CD4-positive, alpha-beta T cell (primary cell): ENCODE measurements around the gene PXK. TPM values are rescaled to one million over a fixed set of nuclear protein-coding genes. Genes with fewer than 3 reads are reported as not detected.
A peak's percentile ranks its signal among the peaks of the same experiment; 100 is the strongest.

Experiments used
- ATAC-seq: fragments of 200-7000 bp; cut with Tn5 transposase; one replicate; pipeline ENCODE4 v1.10.0; 2022; ENCODE audit warnings: mild to moderate bottlenecking; ENCODE audit not compliant: poor library complexity
- CTCF ChIA-PET: fragments of 350-600 bp; sonication (Branson Sonifier 250); formaldehyde crosslinking; loops from one replicate; lab custom pipeline; 2021; ENCODE audit warnings: antibody characterized with exemption, inconsistent platforms; lab: Charles Lee
- POLR2A ChIA-PET: fragments of 350-600 bp; sonication (Branson Sonifier 250); formaldehyde crosslinking; loops from one replicate; lab custom pipeline; 2021; ENCODE audit warnings: antibody characterized with exemption, inconsistent platforms; lab: Charles Lee
- DNase-seq, 14 experiments: peaks; one replicate each; pipeline ENCODE4 v3.0.0-alpha.2; 2013 to 2020; ENCODE audit warnings: mixed read lengths in 2 of 14
- H3K27ac ChIP-seq, 2 donors: one replicate each; pipeline versions ENCODE4 v1.5.1 to v1.7.0; 2013; ENCODE audit warnings: low read length in 2 of 2, low read depth in 1 of 2, mild to moderate bottlenecking in 1 of 2
- H3K27me3 ChIP-seq, 2 experiments: 1 replicate in 1 of 2; 2 replicates in 1 of 2; pipeline versions ENCODE4 v1.6.1 to v1.7.0; 2013; ENCODE audit warnings: low read length in 2 of 2, control low read depth in 1 of 2, mild to moderate bottlenecking in 1 of 2, moderate library complexity in 1 of 2; ENCODE audit not compliant: insufficient read depth in 2 of 2, control insufficient read depth in 1 of 2
- H3K36me3 ChIP-seq: one replicate; pipeline ENCODE4 v1.6.1; 2013; ENCODE audit warnings: low read length, control low read depth; ENCODE audit not compliant: insufficient read depth
- H3K4me1 ChIP-seq: one replicate; pipeline ENCODE4 v1.6.1; 2013; ENCODE audit warnings: low read length, control low read depth; ENCODE audit not compliant: insufficient read depth
- H3K4me3 ChIP-seq: one replicate; pipeline ENCODE4 v1.5.1; 2013; ENCODE audit warnings: mild to moderate bottlenecking, low read length, moderate library complexity
- H3K9me3 ChIP-seq, 2 experiments: 1 replicate in 1 of 2; 2 replicates in 1 of 2; pipeline versions ENCODE4 v1.6.1 to v1.7.0; 2013; ENCODE audit warnings: low read length in 2 of 2, mild to moderate bottlenecking in 2 of 2, control low read depth in 1 of 2, moderate library complexity in 1 of 2; ENCODE audit not compliant: control insufficient read depth in 1 of 2, insufficient read depth in 1 of 2
- H3K27ac Mint-ChIP-seq: one replicate; pipeline ENCODE4 v1.8.0; 2020; ENCODE audit warnings: mixed read lengths
- H3K27me3 Mint-ChIP-seq: one replicate; pipeline ENCODE4 v1.8.0; 2021; ENCODE audit warnings: mixed read lengths
- H3K36me3 Mint-ChIP-seq: one replicate; pipeline ENCODE4 v1.8.0; 2021; ENCODE audit warnings: low read depth, mixed read lengths
- H3K4me1 Mint-ChIP-seq: one replicate; pipeline ENCODE4 v1.8.0; 2021; ENCODE audit warnings: low read depth, mixed read lengths
- H3K4me3 Mint-ChIP-seq: one replicate; pipeline ENCODE4 v1.8.0; 2020; ENCODE audit warnings: mild to moderate bottlenecking, mixed read lengths
- H3K9me3 Mint-ChIP-seq: one replicate; pipeline ENCODE4 v1.8.0; 2020; ENCODE audit warnings: mixed read lengths
- CTCF ChIP-seq: fragments of 200-600 bp; IDR thresholded peaks from one replicate; pipeline ENCODE4 v1.8.0; 2022; ENCODE audit warnings: antibody characterized with exemption, mild to moderate bottlenecking
- intact Hi-C, 2 experiments: fragments of 100-400 bp; cut with DNase I in 1 of 2; cut with micrococcal nuclease in 1 of 2; formaldehyde crosslinking; loops; one replicate each; pipeline versions ENCODE4 v1.15.1 to v1.9.0; 2023 to 2025; cut with DNase I, micrococcal nuclease
- total RNA-seq, 174 experiments: library from RNA in 2 of 174; stranded (reverse) in 2 of 174; gene quantifications; one replicate each; pipeline ENCODE4 v1.2.3 and lab custom pipeline; 2021 to 2026

PXK gene
- total RNA-seq, 2 experiments from 2014 or later, result 12.5 to 14.8 TPM

GRCh38 chr3:58432905-58433304 is 100.2 kb downstream of the PXK start:
- H3K4me1 ChIP-seq, result peaks cover 20% of the 10 kb centered on the region
- intact Hi-C loops, result loop anchor here (1.0 to 10.0 kb wide), 7 partner anchors 58 to 428 kb away; partner anchors contain the start of genes PXK (in 2 of the 2), ABHD6 (in 1 of the 2), FLNB (in 1 of the 2) and HTD2 (in 1 of the 2)
- DNase-seq (no peak), ATAC-seq (no peak)
- H3K36me3 ChIP-seq, result peaks cover 44% of the 10 kb centered on the region
- H3K9me3 ChIP-seq, result no peaks in the 10 kb centered on the region
- no peaks in the 10 kb centered on the region for H3K27me3 Mint-ChIP-seq
- H3K27me3 ChIP-seq, result no peaks in the 10 kb centered on the region
- peak overlapping the region in 1 of 2 donors; percentile 79 for H3K27ac ChIP-seq
- peaks cover 54% of the 10 kb centered on the region for H3K36me3 Mint-ChIP-seq
- H3K4me3 Mint-ChIP-seq, result peak overlapping the region; percentile 90
- H3K27ac Mint-ChIP-seq, result peak overlapping the region; percentile 86
- peaks cover 33% of the 10 kb centered on the region for H3K4me1 Mint-ChIP-seq
- no peaks in the 10 kb centered on the region for H3K9me3 Mint-ChIP-seq
- CTCF ChIA-PET, result interaction anchor here (1.8 to 3.5 kb wide), 2 partner anchors 58 to 127 kb away, joined by 12 to 17 read pairs; partner anchors contain the start of genes HTD2, KCTD6 and RPP14
- TF ChIP-seq CTCF, result no peak
- POLR2A ChIA-PET, result interaction anchor here (0.6 to 3.9 kb wide), 12 partner anchors 9 to 284 kb away, joined by 3 to 42 read pairs (median 3); partner anchors contain the start of genes HTD2, KCTD6, PXK and RPP14
- peak overlapping the region; percentile 93 for H3K4me3 ChIP-seq

DNA sequence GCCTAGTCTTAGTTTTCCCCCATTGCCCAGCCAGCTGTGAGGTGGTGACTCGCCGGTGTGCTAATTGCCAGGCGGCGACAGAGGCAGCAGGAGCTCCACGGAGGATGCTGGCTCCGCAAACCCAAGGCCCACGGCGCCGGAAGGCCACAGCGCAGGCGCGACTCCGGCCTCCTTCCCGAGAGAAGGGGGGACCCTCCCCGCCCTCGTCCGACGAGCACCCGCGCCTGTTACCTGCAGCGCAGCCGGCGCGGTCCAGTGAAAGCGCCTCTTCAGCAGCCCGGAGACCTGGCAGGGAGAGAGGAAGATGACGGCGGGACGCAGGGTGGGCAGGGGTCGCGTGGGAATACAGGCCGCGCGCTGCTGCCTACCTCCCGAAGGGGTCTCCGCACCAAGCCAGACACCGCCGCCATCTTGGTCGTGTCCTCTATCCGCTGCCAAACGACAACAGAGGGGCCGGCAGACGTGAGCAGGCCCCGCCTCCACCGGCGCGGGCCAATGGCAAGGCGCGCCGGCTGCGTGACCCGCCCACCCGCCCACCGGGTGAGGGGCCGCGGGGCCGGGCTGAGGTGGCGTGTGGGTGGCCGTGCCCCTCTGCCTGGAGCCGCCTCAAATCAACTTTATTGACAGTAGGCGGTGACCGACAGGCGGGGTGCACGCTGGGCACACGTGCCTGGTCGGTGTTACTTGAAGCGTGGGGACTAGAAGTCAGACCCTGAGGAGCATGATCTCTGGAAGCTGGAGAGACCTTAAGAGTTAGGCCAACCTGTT is 100.9 kb downstream of the PXK start, which contains the start of gene PDHB:
Gene PDHB (minus strand): TSS at position 433 of the 768 bp plus-strand sequence. CDS start 23 bp downstream, at position 410.
- ChIA-PET CTCF (interaction anchor here (1.8 to 3.5 kb wide), 2 partner anchors 58 to 128 kb away, joined by 12 to 17 read pairs; partner anchors contain the start of genes HTD2, KCTD6 and RPP14), POLR2A (interaction anchor here (0.6 to 3.9 kb wide), 16 partner anchors 9 to 1739 kb away, joined by 3 to 42 read pairs (median 3); partner anchors contain the start of genes HTD2, KCTD6, PXK and RPP14)
- ATAC-seq (peak; percentile 96), DNase-seq (peak; percentile 77 to 94 (median 86))
- Histone ChIP-seq H3K36me3 (peaks cover 37% of the 10 kb centered on the region), H3K9me3 (no peaks in the 10 kb centered on the region), H3K27me3 (no peaks in the 10 kb centered on the region), H3K27ac (peak within 1 kb of the TSS; percentile 79 to 85), H3K4me1 (peaks cover 20% of the 10 kb centered on the region), H3K4me3 (peak within 1 kb of the TSS; percentile 93)
- no peaks in the 10 kb centered on the region for H3K27me3 Mint-ChIP-seq
- peaks cover 33% of the 10 kb centered on the region for H3K4me1 Mint-ChIP-seq
- peak within 1 kb of the TSS; percentile 90 for H3K4me3 Mint-ChIP-seq
- TF ChIP-seq CTCF, result no peak
- H3K9me3 Mint-ChIP-seq, result no peaks in the 10 kb centered on the region
- peak within 1 kb of the TSS; percentile 86 for H3K27ac Mint-ChIP-seq
- peaks cover 47% of the 10 kb centered on the region for H3K36me3 Mint-ChIP-seq
- intact Hi-C loops, result loop anchor here (1.0 to 10.0 kb wide), 7 partner anchors 57 to 429 kb away; partner anchors contain the start of genes PXK (in 2 of the 2), ABHD6 (in 1 of the 2), FLNB (in 1 of the 2) and HTD2 (in 1 of the 2)

GRCh38 chr3:58434168-58434504 is 101.4 kb downstream of the PXK start:
- DNase-seq (no peak), ATAC-seq (no peak)
- intact Hi-C loops, result loop anchor here (5.0 to 10.0 kb wide), 3 partner anchors 102 to 429 kb away; partner anchors contain the start of genes ABHD6 (in 1 of the 2), FLNB (in 1 of the 2) and PXK (in 1 of the 2)
- Histone ChIP-seq H3K27ac (peak overlapping the region in 1 of 2 donors; percentile 85), H3K36me3 (peaks cover 32% of the 10 kb centered on the region), H3K27me3 (no peaks in the 10 kb centered on the region), H3K9me3 (no peaks in the 10 kb centered on the region), H3K4me3 (peak overlapping the region; percentile 93), H3K4me1 (peaks cover 20% of the 10 kb centered on the region)
- ChIA-PET POLR2A (interaction anchor here (0.5 to 3.9 kb wide), 8 partner anchors 17 to 1739 kb away, joined by 3 to 42 read pairs (median 4); partner anchors contain the start of genes HTD2, KCTD6, PXK and RPP14), CTCF (interaction anchor here (1.4 to 3.5 kb wide), 3 partner anchors 29 to 128 kb away, joined by 3 to 17 read pairs (median 12); partner anchors contain the start of genes HTD2, KCTD6 and RPP14)
- Mint-ChIP-seq H3K9me3 (no peaks in the 10 kb centered on the region), H3K27ac (peak overlapping the region; percentile 86), H3K4me3 (peak overlapping the region; percentile 90), H3K4me1 (peaks cover 33% of the 10 kb centered on the region), H3K27me3 (no peaks in the 10 kb centered on the region), H3K36me3 (peaks cover 41% of the 10 kb centered on the region)
- no peak for TF ChIP-seq CTCF
